ENCODE measurements around the gene PPP6R3.
A peak's percentile ranks its signal among the peaks of the same experiment; 100 is the strongest.

PPP6R3 gene

DNA sequence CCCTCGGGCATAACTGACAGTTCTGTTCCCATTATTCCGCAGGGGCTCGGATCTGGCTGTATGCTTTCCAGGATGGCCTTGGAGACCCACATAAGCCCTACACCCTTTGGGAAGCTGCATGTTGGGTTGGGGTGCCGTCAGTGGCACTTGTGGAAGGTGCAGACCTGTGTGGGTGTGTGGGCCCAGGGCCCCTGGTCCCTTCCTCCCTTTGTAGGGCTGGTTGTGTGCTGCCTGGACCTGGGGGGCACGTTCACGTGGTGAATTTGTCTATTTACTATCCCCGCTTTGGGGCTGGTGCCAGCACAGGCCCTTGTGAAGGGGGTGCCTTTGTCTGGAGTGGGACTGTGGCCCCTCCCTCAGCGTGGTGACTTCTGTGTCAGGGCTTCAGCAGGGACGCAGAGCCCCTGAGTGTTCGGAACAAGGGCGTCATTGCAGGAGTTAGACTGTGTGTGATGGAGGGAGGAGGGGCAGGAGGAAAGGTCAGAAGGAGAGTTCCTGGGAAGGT is 15.0 kb upstream of the PPP6R3 start:
- no peak for TF ChIP-seq SIN3A (IDR thresholded peaks at IDR 0.05; ENCODE audit: borderline replicate concordance, insufficient read depth, low read length)
- no peak for TF ChIP-seq TAF1 (IDR thresholded peaks at IDR 0.05; ENCODE audit: borderline replicate concordance, insufficient read depth, low read length)
- TF ChIP-seq POLR2AphosphoS5 (IDR thresholded peaks at IDR 0.05; ENCODE audit: low read depth, low read length), result no peak
- TF ChIP-seq REST (IDR thresholded peaks at IDR 0.05; ENCODE audit: insufficient read depth in 1 of 2, low read depth in 2 of 2, low read length in 2 of 2), result no peak
- TF ChIP-seq FOXP2 (optimal IDR thresholded peaks at IDR 0.05; ENCODE audit: borderline replicate concordance, extremely low read depth, extremely low read length, insufficient read depth), result no peak

DNA sequence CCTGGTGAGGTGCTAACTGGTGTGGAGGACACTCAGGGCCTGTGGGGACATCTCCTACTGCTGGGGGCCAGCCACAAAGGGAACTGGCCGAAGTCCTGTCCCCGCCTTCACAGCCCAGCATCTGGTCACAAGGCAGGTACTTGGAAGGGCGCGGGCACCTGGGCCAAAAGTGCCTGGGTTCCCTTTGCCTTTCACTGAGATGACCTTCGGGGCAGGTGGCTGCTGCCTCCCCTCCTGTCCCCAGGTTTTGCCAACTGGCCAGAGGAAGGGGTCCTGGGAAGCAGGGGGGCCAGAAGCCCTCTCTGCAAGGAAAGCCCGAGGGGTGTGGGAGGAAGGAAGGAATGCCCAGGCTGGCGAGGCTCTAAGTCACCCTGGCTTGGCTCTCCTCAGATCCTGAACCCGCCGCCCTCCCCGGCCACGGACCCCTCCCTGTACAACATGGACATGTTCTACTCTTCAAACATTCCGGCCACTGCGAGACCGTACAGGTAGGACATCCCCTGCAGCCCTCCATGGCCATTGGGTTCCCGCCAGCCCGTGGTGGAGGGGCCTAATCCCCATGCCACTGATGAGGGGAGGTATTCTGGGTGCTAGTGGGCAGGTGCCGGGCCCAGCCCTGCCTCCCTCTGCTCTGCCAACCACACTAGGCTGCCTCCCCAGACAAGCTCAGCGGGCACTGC is 14.4 kb upstream of the PPP6R3 start:
- no peak for TF ChIP-seq SIN3A (IDR thresholded peaks at IDR 0.05; ENCODE audit: borderline replicate concordance, insufficient read depth, low read length)
- no peak for TF ChIP-seq FOXP2 (optimal IDR thresholded peaks at IDR 0.05; ENCODE audit: borderline replicate concordance, extremely low read depth, extremely low read length, insufficient read depth)
- TF ChIP-seq REST (IDR thresholded peaks at IDR 0.05; ENCODE audit: insufficient read depth in 1 of 2, low read depth in 2 of 2, low read length in 2 of 2), result no peak
- TF ChIP-seq TAF1 (IDR thresholded peaks at IDR 0.05; ENCODE audit: borderline replicate concordance, insufficient read depth, low read length), result no peak
- no peak for TF ChIP-seq POLR2AphosphoS5 (IDR thresholded peaks at IDR 0.05; ENCODE audit: low read depth, low read length)

DNA sequence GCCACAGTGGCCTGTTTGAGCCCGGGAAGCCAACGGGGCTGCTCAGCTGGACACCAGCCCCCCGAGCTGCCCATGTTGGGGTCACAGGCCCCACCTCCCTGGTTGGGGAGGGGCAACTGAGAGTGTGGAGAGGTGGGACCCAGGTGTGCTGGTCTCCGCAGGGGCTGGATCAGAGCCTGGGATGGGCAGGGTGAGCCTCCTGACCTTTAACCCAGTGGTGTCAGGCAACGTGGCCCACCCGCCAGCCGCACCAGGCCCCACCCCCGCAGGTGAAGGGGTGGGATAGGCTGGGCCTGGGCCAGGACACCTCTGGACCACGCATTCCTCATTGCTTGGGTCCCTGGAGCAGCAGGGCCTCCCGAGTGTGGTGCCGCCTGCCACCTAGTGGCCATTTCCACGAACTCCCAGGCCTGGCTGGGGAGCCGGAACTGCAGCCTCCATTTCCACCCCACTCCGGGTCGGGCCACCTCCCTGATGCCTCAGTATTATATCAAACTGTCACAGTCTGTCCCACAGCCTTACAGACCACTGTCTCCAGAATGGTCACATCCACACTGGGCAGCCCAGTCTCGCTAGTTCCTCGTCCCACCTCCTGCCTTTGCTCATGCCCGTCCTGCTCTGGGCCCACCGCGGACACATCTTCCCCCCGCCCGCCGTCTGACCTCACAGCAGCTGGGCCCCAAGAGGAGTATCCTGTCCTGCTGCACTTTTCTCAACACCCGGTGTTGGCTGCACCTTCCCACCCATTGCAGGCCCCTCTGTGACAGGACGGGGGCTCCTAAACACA is 13.3 kb upstream of the PPP6R3 start:
- peak; percentile 41 for TF ChIP-seq FOXP2 (optimal IDR thresholded peaks at IDR 0.05; ENCODE audit: borderline replicate concordance, extremely low read depth, extremely low read length, insufficient read depth)
- TF ChIP-seq POLR2AphosphoS5 (IDR thresholded peaks at IDR 0.05; ENCODE audit: low read depth, low read length), result no peak
- no peak for TF ChIP-seq TAF1 (IDR thresholded peaks at IDR 0.05; ENCODE audit: borderline replicate concordance, insufficient read depth, low read length)
- TF ChIP-seq REST (IDR thresholded peaks at IDR 0.05; ENCODE audit: insufficient read depth in 1 of 2, low read depth in 2 of 2, low read length in 2 of 2), result 0 out of 4 replicates have a peak, but pooled peaks of 1 of the 2 experiments have one; percentile 20
- TF ChIP-seq SIN3A (IDR thresholded peaks at IDR 0.05; ENCODE audit: borderline replicate concordance, insufficient read depth, low read length), result no peak

GRCh38 chr11:68448604-68449011 is 11.9 kb upstream of the PPP6R3 start:
- no peak for TF ChIP-seq TAF1 (IDR thresholded peaks at IDR 0.05; ENCODE audit: borderline replicate concordance, insufficient read depth, low read length)
- no peak for TF ChIP-seq REST (IDR thresholded peaks at IDR 0.05; ENCODE audit: insufficient read depth in 1 of 2, low read depth in 2 of 2, low read length in 2 of 2)
- no peak for TF ChIP-seq POLR2AphosphoS5 (IDR thresholded peaks at IDR 0.05; ENCODE audit: low read depth, low read length)
- TF ChIP-seq FOXP2 (optimal IDR thresholded peaks at IDR 0.05; ENCODE audit: borderline replicate concordance, extremely low read depth, extremely low read length, insufficient read depth), result no peak
